B cell (primary cell): ENCODE results near the gene RCN2. TPM values are rescaled to one million over a fixed set of nuclear protein-coding genes. Genes with fewer than 3 reads are reported as not detected.

Experiments
- ATAC-seq: fragments of 200-7000 bp; cut with Tn5 transposase; one replicate; pipeline ENCODE4 v1.10.0; 2021; ENCODE audit warnings: low read depth, mild to moderate bottlenecking, moderate number of reproducible peaks, moderate library complexity
- CTCF ChIA-PET: fragments of 350-600 bp; sonication (Branson Sonifier 250); formaldehyde crosslinking; loops from one replicate; lab custom pipeline; 2021; ENCODE audit warnings: antibody characterized with exemption, inconsistent platforms; lab: Charles Lee
- POLR2A ChIA-PET: fragments of 350-600 bp; sonication (Branson Sonifier 250); formaldehyde crosslinking; loops from one replicate; lab custom pipeline; 2021; ENCODE audit warnings: antibody characterized with exemption; lab: Charles Lee
- DNase-seq: peaks from one replicate; pipeline ENCODE4 v3.0.0; 2013
- H2AFZ ChIP-seq: 2 replicates; pipeline ENCODE4 v1.6.1; 2012; ENCODE audit warnings: mild to moderate bottlenecking, low read depth, low read length; ENCODE audit not compliant: insufficient read depth, poor library complexity, severe bottlenecking
- H3K27ac ChIP-seq, 2 donors: 1 replicate in 1 of 2; 2 replicates in 1 of 2; pipeline ENCODE4 v1.5.1; 2012 to 2013; ENCODE audit warnings: low read length in 2 of 2, mild to moderate bottlenecking in 2 of 2, moderate library complexity in 1 of 2
- H3K27me3 ChIP-seq, 4 experiments: fragments of 200-600 bp in 1 of 4; sonication (generic) in 1 of 4; replicated peaks in 1 of 4; 1 replicate in 2 of 4; 2 replicates in 2 of 4; pipeline versions ENCODE4 v1.6.1 to v1.7.0; 2013 to 2016; ENCODE audit warnings: low read length in 3 of 4, mild to moderate bottlenecking in 2 of 4, mixed read lengths in 1 of 4, moderate library complexity in 1 of 4; ENCODE audit not compliant: insufficient read depth in 4 of 4, control insufficient read depth in 3 of 4; ENCODE audit errors: control extremely low read depth in 1 of 4
- H3K36me3 ChIP-seq, 2 experiments: replicated peaks in 1 of 2; 1 replicate in 1 of 2; 2 replicates in 1 of 2; pipeline versions ENCODE4 v1.6.1 to v1.7.1; 2013; ENCODE audit warnings: low read length in 1 of 2; ENCODE audit not compliant: insufficient read depth in 2 of 2, control insufficient read depth in 1 of 2; ENCODE audit errors: control extremely low read depth in 1 of 2, extremely low read depth in 1 of 2
- H3K4me1 ChIP-seq, 2 donors: fragments of 200-600 bp in 1 of 2; sonication (generic) in 1 of 2; 1 replicate in 1 of 2; 2 replicates in 1 of 2; pipeline versions ENCODE4 v1.5.1 to v1.6.1; 2013 to 2017; ENCODE audit warnings: low read length in 2 of 2; ENCODE audit not compliant: control insufficient read depth in 2 of 2, insufficient read depth in 2 of 2
- H3K4me2 ChIP-seq: replicated peaks from 2 replicates; pipeline ENCODE3; 2012; ENCODE audit warnings: mild to moderate bottlenecking, low read depth, low read length; ENCODE audit not compliant: poor library complexity, severe bottlenecking
- H3K4me3 ChIP-seq, 5 experiments: fragments of 200-600 bp in 1 of 5; sonication (generic) in 1 of 5; 1 replicate in 3 of 5; 2 replicates in 2 of 5; pipeline versions ENCODE4 v1.5.1 to v1.7.0; 2011 to 2016; ENCODE audit warnings: low read length in 4 of 5, mild to moderate bottlenecking in 4 of 5, low read depth in 2 of 5, control low read depth in 1 of 5, moderate library complexity in 1 of 5; ENCODE audit not compliant: insufficient read depth in 1 of 5; ENCODE audit errors: control extremely low read depth in 1 of 5, extremely low read depth in 1 of 5
- H3K79me2 ChIP-seq: fragments of 200-600 bp; sonication (generic); one replicate; pipeline ENCODE4 v1.6.0; 2016; ENCODE audit warnings: low read length; ENCODE audit not compliant: control insufficient read depth, insufficient read depth
- H3K9ac ChIP-seq: fragments of 200-600 bp; sonication (generic); 2 replicates; pipeline ENCODE4 v1.6.1; 2017; ENCODE audit warnings: mild to moderate bottlenecking, low read length, moderate library complexity
- H3K9me3 ChIP-seq, 3 donors: one replicate each; pipeline versions ENCODE4 v1.6.1 to v1.7.1; 2013; ENCODE audit warnings: low read length in 2 of 3; ENCODE audit not compliant: control insufficient read depth in 2 of 3, insufficient read depth in 1 of 3; ENCODE audit errors: control extremely low read depth in 1 of 3
- H4K20me1 ChIP-seq: 2 replicates; pipeline ENCODE4 v1.6.0; 2012; ENCODE audit warnings: mild to moderate bottlenecking, low read length; ENCODE audit not compliant: insufficient read depth, control insufficient read depth, poor library complexity, severe bottlenecking
- H3K27ac Mint-ChIP-seq: one replicate; pipeline ENCODE4 v1.8.0; 2021; ENCODE audit warnings: mixed read lengths
- H3K27me3 Mint-ChIP-seq: one replicate; pipeline ENCODE4 v1.8.0; 2021; ENCODE audit warnings: mixed read lengths
- H3K4me1 Mint-ChIP-seq: one replicate; pipeline ENCODE4 v1.8.0; 2021; ENCODE audit warnings: mixed read lengths
- H3K4me3 Mint-ChIP-seq: one replicate; pipeline ENCODE4 v1.8.0; 2021; ENCODE audit warnings: mixed read lengths
- H3K9me3 Mint-ChIP-seq: one replicate; pipeline ENCODE4 v1.8.0; 2022; ENCODE audit warnings: mixed read lengths; ENCODE audit not compliant: insufficient read depth
- CTCF ChIP-seq: fragments of 200-600 bp; IDR thresholded peaks from one replicate; pipeline ENCODE4 v1.8.0; 2022; ENCODE audit warnings: antibody characterized with exemption, mild to moderate bottlenecking
- EZH2 ChIP-seq: IDR thresholded peaks from 2 replicates; pipeline ENCODE4 v1.6.1; 2012; ENCODE audit warnings: borderline replicate concordance, low read depth, mild to moderate bottlenecking, moderate library complexity, low read length; ENCODE audit not compliant: insufficient read depth, poor library complexity, severe bottlenecking
- WGBS: methylation state at CpG from one replicate; pipeline ENCODE4 v1.1.5; 2013; ENCODE audit warnings: missing lambda C conversion rate; ENCODE audit not compliant: insufficient coverage; 5-methylcytosine and 5-hydroxymethylcytosine counted together
- intact Hi-C: fragments of 100-400 bp; cut with micrococcal nuclease; formaldehyde crosslinking; loops from one replicate; pipeline ENCODE4 v1.10.0; 2022
- polyA plus RNA-seq: library from polyadenylated mRNA; depleted of rRNA; stranded (reverse); fragments of >200 nt; gene quantifications from 2 replicates; pipeline ENCODE4 v1.2.3, GENCODE V29; 2012
- total RNA-seq, 2 donors: library from RNA; stranded (reverse); fragments of 120-200 nt in 1 of 2; gene quantifications; 1 replicate in 1 of 2; 2 replicates in 1 of 2; pipeline versions ENCODE4 v1.2.3 to v1.2.4, GENCODE V29; 2013 to 2022

RCN2 gene
- total and polyA plus RNA-seq, 2 donors (not counting 1 experiment from before 2014, with no cell fraction given), result 16.7 to 27.8 TPM

- no peaks in the 10 kb centered on the region for H3K27me3 ChIP-seq
- intact Hi-C loops, result loop anchor here (1.0 kb wide), 1 partner anchor 58 kb away; no protein-coding TSS in a partner anchor
- H4K20me1 ChIP-seq, result no peaks in the 10 kb centered on the region
- H3K27me3 Mint-ChIP-seq, result no peaks in the 10 kb centered on the region
- no peak overlapping the region for H2AFZ ChIP-seq
- H3K27ac Mint-ChIP-seq, result no peak overlapping the region
- DNase-seq (peak; percentile 63), ATAC-seq (no peak)
- peaks cover 3 to 6% of the 10 kb centered on the region in 2 donors for H3K4me1 ChIP-seq
- H3K4me2 ChIP-seq, result no peak overlapping the region
- no peaks in the 10 kb centered on the region for H3K9me3 ChIP-seq
- no peak overlapping the region for H3K27ac ChIP-seq
- H3K4me3 ChIP-seq, result no peak overlapping the region
- no peak overlapping the region for H3K9ac ChIP-seq
- no peaks in the 10 kb centered on the region for H3K9me3 Mint-ChIP-seq
- TF ChIP-seq EZH2 (no peak), CTCF (peak; percentile 48)
- 2% methylated on average over 4 of the region's 4 CpGs for WGBS
- no peak overlapping the region for H3K4me3 Mint-ChIP-seq
- no peaks in the 10 kb centered on the region for H3K79me2 ChIP-seq
- H3K36me3 ChIP-seq, result no peaks in the 10 kb centered on the region
- ChIA-PET POLR2A (no interaction called here), CTCF (interaction anchor here (0.7 to 3.0 kb wide), 24 partner anchors 9 to 570 kb away, joined by 3 to 67 read pairs (median 4); partner anchors contain the start of gene PSTPIP1)
- peaks cover 3% of the 10 kb centered on the region for H3K4me1 Mint-ChIP-seq
Observed at GRCh38 chr15:76973362-76973743, 41.8 kb downstream of the RCN2 start.

GRCh38 chr15:76973906-76974305 is 42.4 kb downstream of the RCN2 start:
- CTCF ChIA-PET, result interaction anchor here (0.7 to 2.8 kb wide), 24 partner anchors 8 to 569 kb away, joined by 3 to 67 read pairs (median 4); partner anchors contain the start of gene PSTPIP1
- Histone ChIP-seq H2AFZ (no peak overlapping the region), H3K36me3 (no peaks in the 10 kb centered on the region), H3K27ac (no peak overlapping the region), H3K27me3 (peaks cover 0 to 2% (median 0%) of the 10 kb centered on the region in 4 experiments), H4K20me1 (no peaks in the 10 kb centered on the region), H3K4me2 (no peak overlapping the region), H3K4me3 (no peak overlapping the region), H3K9me3 (peaks cover 0 to 3% (median 0%) of the 10 kb centered on the region in 3 donors), H3K79me2 (no peaks in the 10 kb centered on the region), H3K9ac (no peak overlapping the region), H3K4me1 (peaks cover 3 to 6% of the 10 kb centered on the region in 2 donors)
- Mint-ChIP-seq H3K27me3 (no peaks in the 10 kb centered on the region), H3K9me3 (no peaks in the 10 kb centered on the region), H3K4me3 (no peak overlapping the region), H3K27ac (no peak overlapping the region), H3K4me1 (peaks cover 3% of the 10 kb centered on the region)
- DNase-seq (no peak), ATAC-seq (no peak)
- intact Hi-C loops, result loop anchor here (1.0 kb wide), 1 partner anchor 57 kb away; no protein-coding TSS in a partner anchor
- POLR2A ChIA-PET, result no interaction called here
- WGBS, result 91% methylated on average over 1 of the region's 2 CpGs
- TF ChIP-seq EZH2 (no peak), CTCF (no peak)
